Thyroid gland (tissue), 4 donors: ENCODE data around the gene QKI.

Experiments
- CTCF ChIP-seq, 6 experiments: fragments of 200-600 bp in 3 of 6; fragments of 450-650 bp in 3 of 6; sonication (generic) in 3 of 6; IDR thresholded peaks; one replicate each; pipeline ENCODE4 v1.5.1; 2016 to 2019; ENCODE audit warnings: antibody characterized with exemption in 6 of 6, mild to moderate bottlenecking in 2 of 6, inconsistent platforms in 1 of 6, moderate library complexity in 1 of 6
- POLR2A ChIP-seq, 2 donors: fragments of 450-650 bp; IDR thresholded peaks; one replicate each; pipeline ENCODE4 v1.6.1; 2017; ENCODE audit warnings: antibody characterized with exemption in 2 of 2, mild to moderate bottlenecking in 2 of 2, moderate library complexity in 1 of 2

- TF ChIP-seq CTCF (IDR thresholded peaks at IDR 0.05) (no peak), POLR2A (IDR thresholded peaks at IDR 0.05) (peak in 1 of 2 donors; percentile 28)
Measured at GRCh38 chr6:163404825-163405265, 9.7 kb upstream of the QKI start.
